ENCODE data around the gene SERPINA1. TPM values are rescaled to one million over a fixed set of nuclear protein-coding genes. Genes with fewer than 3 reads are reported as not detected.

SERPINA1 gene
- total and polyA plus RNA-seq, 10 of the 15 experiments (the other 5 are each of a cell fraction or from before 2014, with no cell fraction given), result 0.16 to 6.6 (median 0.53) TPM

DNA sequence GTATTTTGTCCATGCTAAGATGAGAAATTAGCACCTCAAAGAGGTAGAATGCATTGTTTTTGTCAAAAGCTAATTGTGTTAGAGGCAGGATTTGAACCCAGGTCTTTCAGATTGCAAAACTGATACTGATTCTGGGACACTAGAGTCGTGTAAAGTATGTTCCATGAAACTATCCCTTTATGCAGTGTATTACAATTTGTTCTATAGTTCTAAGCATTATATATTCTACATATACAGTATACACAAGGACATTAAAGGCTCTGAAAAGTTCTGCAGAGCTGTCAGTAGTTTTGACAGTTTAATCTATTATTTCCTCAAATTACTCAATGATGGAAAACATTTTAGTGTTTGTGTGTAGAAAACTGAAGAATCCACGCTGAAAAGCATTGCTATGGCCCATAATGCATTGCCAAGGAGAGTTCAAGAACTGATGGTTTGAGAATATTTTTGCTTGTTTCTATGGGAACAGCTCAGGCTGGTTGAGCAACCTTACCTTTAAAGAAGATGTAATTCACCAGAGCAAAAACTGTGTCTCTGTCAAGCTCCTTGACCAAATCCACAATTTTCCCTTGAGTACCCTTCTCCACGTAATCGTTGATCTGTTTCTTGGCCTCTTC lies 6.2 kb downstream of the SERPINA1 start:
- no peak for ATAC-seq
- intact Hi-C loops (cut with micrococcal nuclease; ENCODE audit: unreplicated experiment) (no loop called here), in situ Hi-C loops (cut with MboI) (no loop called here)
- TF ChIP-seq ZNF217 (IDR thresholded peaks at IDR 0.05) (no peak), SMAD1 (IDR thresholded peaks at IDR 0.05; ENCODE audit: low read depth, partially characterized antibody) (no peak), ZNF274 (IDR thresholded peaks at IDR 0.05; ENCODE audit: insufficient read depth, insufficient read length) (no peak), MXI1 (IDR thresholded peaks at IDR 0.05; ENCODE audit: low read depth, low read length) (no peak), FOXK2 (IDR thresholded peaks at IDR 0.05) (no peak), EZH2 (IDR thresholded peaks at IDR 0.05; ENCODE audit: borderline replicate concordance, control insufficient read depth, low read depth, low read length) (no peak)
- TF ChIP-seq, protein P1, sequence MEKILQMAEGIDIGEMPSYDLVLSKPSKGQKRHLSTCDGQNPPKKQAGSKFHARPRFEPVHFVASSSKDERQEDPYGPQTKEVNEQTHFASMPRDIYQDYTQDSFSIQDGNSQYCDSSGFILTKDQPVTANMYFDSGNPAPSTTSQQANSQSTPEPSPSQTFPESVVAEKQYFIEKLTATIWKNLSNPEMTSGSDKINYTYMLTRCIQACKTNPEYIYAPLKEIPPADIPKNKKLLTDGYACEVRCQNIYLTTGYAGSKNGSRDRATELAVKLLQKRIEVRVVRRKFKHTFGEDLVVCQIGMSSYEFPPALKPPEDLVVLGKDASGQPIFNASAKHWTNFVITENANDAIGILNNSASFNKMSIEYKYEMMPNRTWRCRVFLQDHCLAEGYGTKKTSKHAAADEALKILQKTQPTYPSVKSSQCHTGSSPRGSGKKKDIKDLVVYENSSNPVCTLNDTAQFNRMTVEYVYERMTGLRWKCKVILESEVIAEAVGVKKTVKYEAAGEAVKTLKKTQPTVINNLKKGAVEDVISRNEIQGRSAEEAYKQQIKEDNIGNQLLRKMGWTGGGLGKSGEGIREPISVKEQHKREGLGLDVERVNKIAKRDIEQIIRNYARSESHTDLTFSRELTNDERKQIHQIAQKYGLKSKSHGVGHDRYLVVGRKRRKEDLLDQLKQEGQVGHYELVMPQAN (conservative IDR thresholded peaks at IDR 0.05), result no peak
- TF ChIP-seq, protein P2, sequence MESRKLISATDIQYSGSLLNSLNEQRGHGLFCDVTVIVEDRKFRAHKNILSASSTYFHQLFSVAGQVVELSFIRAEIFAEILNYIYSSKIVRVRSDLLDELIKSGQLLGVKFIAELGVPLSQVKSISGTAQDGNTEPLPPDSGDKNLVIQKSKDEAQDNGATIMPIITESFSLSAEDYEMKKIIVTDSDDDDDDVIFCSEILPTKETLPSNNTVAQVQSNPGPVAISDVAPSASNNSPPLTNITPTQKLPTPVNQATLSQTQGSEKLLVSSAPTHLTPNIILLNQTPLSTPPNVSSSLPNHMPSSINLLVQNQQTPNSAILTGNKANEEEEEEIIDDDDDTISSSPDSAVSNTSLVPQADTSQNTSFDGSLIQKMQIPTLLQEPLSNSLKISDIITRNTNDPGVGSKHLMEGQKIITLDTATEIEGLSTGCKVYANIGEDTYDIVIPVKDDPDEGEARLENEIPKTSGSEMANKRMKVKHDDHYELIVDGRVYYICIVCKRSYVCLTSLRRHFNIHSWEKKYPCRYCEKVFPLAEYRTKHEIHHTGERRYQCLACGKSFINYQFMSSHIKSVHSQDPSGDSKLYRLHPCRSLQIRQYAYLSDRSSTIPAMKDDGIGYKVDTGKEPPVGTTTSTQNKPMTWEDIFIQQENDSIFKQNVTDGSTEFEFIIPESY (IDR thresholded peaks at IDR 0.05), result no peak
- TF ChIP-seq, protein P3, sequence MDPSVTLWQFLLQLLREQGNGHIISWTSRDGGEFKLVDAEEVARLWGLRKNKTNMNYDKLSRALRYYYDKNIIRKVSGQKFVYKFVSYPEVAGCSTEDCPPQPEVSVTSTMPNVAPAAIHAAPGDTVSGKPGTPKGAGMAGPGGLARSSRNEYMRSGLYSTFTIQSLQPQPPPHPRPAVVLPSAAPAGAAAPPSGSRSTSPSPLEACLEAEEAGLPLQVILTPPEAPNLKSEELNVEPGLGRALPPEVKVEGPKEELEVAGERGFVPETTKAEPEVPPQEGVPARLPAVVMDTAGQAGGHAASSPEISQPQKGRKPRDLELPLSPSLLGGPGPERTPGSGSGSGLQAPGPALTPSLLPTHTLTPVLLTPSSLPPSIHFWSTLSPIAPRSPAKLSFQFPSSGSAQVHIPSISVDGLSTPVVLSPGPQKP (IDR thresholded peaks at IDR 0.05; ENCODE audit: low read depth, low read length), result no peak
- H3K79me2 ChIP-seq (ENCODE audit: control insufficient read depth, insufficient read depth, low read length), result no peaks in the 10 kb centered on the region
- H3K9me3 ChIP-seq (replicated peaks; ENCODE audit: control insufficient read depth, insufficient read depth, low read length), result no peaks in the 10 kb centered on the region
- ChIA-PET SMC1A (ENCODE audit: uncharacterized antibody, unreplicated experiment) (no interaction called here), CTCF (interaction anchor here (0.8 kb wide), 1 partner anchor 173 kb away, joined by 3 read pairs; no protein-coding TSS in a partner anchor), POLR2A (no interaction called here), RAD21 (ENCODE audit: unreplicated experiment) (no interaction called here)
- H3K36me3 ChIP-seq (ENCODE audit: control insufficient read depth in 2 of 2, insufficient read depth in 2 of 2, low read length in 1 of 2), result no peaks in the 10 kb centered on the region
- no peak for FAIRE-seq
- no peak overlapping the region for H3K27ac ChIP-seq (ENCODE audit: control insufficient read depth, insufficient read depth)
- no peak overlapping the region for H3K4me3 ChIP-seq
- WGBS (ENCODE audit: insufficient coverage, insufficient replicate concordance, low lambda C conversion rate, missing lambda C conversion rate), result 48% methylated on average over 4 of the region's 4 CpGs
- BruUV-seq (replicated peaks), result no TSS peak
- H3K9ac ChIP-seq (ENCODE audit: control insufficient read depth, insufficient read depth, low read length), result no peak overlapping the region
- H3K4me2 ChIP-seq (ENCODE audit: control insufficient read depth, insufficient read depth), result no peak overlapping the region
- H3K4me1 ChIP-seq (ENCODE audit: control insufficient read depth, insufficient read depth, low read length), result no peaks in the 10 kb centered on the region
- no peak overlapping the region for H2AFZ ChIP-seq (ENCODE audit: control insufficient read depth, low read depth, low read length)
- no peaks in the 10 kb centered on the region for H3K27me3 ChIP-seq (replicated peaks in 1 of 2; ENCODE audit: control insufficient read depth in 2 of 2, insufficient read depth in 2 of 2, low read length in 1 of 2)
- no peak for DNase-seq (ENCODE audit: low read depth, low spot score)
- no peaks in the 10 kb centered on the region for H4K20me1 ChIP-seq (ENCODE audit: control insufficient read depth, insufficient read depth)
